Measurements from ENCODE around the gene ZNF839. TPM values are rescaled to one million over a fixed set of nuclear protein-coding genes. Genes with fewer than 3 reads are reported as not detected.

The ZNF839 gene
- total and polyA plus RNA-seq, 12 donors: 7.4 to 28.2 (median 14.5) TPM

GRCh38 chr14:102342238-102342637 lies 22.7 kb downstream of the ZNF839 start:
- TF ChIP-seq CTCF (IDR thresholded peaks at IDR 0.05) (no peak), POLR2A (IDR thresholded peaks at IDR 0.05) (no peak)
- Histone ChIP-seq H3K27ac (no peak overlapping the region), H3K27me3 (no peaks in the 10 kb centered on the region), H3K9me3 (replicated peaks in 1 of 3) (no peaks in the 10 kb centered on the region), H3K36me3 (replicated peaks in 1 of 2) (peaks cover 0 to 69% of the 10 kb centered on the region in 2 donors), H3K4me3 (no peak overlapping the region), H3K4me1 (replicated peaks in 1 of 2) (no peaks in the 10 kb centered on the region)
- intact Hi-C loops (cut with DNase I): no loop called here
- 90 to 93% (median 91%) methylated on average over 5 of the region's 5 CpGs for WGBS, 4 donors
- DNase-seq: no peak

- 88 to 96% (median 92%) methylated on average over 7 of the region's 7 CpGs for WGBS, 4 donors
- TF ChIP-seq POLR2A (IDR thresholded peaks at IDR 0.05) (no peak), CTCF (IDR thresholded peaks at IDR 0.05) (no peak)
- DNase-seq: no peak
- no peaks in the 10 kb centered on the region for H3K27me3 ChIP-seq
- H3K36me3 ChIP-seq (replicated peaks in 1 of 2): peaks cover 0 to 72% of the 10 kb centered on the region in 2 donors
- no peak overlapping the region for H3K27ac ChIP-seq
- intact Hi-C loops (cut with DNase I): no loop called here
- H3K4me1 ChIP-seq (replicated peaks in 1 of 2): no peaks in the 10 kb centered on the region
- no peak overlapping the region for H3K4me3 ChIP-seq
- no peaks in the 10 kb centered on the region for H3K9me3 ChIP-seq (replicated peaks in 1 of 3)
Measured at GRCh38 chr14:102344084-102344483, 24.5 kb downstream of the ZNF839 start.

DNA sequence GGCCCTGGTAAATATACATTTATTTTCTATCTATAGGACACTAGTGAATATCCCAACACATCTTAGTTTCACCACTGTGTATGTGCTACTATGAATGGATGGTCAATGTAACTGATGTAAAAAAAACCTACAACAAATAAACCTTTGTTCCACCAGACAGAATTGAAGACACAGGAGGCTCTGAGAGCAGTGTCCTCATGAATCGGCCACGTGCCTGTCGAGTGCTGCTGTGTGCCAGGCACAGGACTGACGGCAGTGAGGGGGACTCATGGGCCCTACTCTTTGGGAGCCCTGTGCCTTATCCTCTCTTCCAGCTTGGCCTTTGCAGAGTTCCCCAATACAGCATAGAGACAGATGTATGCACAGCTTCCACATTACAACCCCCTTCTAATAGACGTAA lies 24.9 kb downstream of the ZNF839 start:
- Histone ChIP-seq H3K27me3 (no peaks in the 10 kb centered on the region), H3K36me3 (replicated peaks in 1 of 2) (peaks cover 0 to 73% of the 10 kb centered on the region in 2 donors), H3K9me3 (replicated peaks in 1 of 3) (no peaks in the 10 kb centered on the region), H3K27ac (no peak overlapping the region), H3K4me1 (replicated peaks in 1 of 2) (no peaks in the 10 kb centered on the region), H3K4me3 (no peak overlapping the region)
- intact Hi-C loops (cut with DNase I): no loop called here
- DNase-seq: no peak
- 74 to 91% (median 88%) methylated on average over 5 of the region's 5 CpGs for WGBS, 4 donors
- TF ChIP-seq POLR2A (IDR thresholded peaks at IDR 0.05): no peak
- TF ChIP-seq CTCF (IDR thresholded peaks at IDR 0.05): no peak

DNA sequence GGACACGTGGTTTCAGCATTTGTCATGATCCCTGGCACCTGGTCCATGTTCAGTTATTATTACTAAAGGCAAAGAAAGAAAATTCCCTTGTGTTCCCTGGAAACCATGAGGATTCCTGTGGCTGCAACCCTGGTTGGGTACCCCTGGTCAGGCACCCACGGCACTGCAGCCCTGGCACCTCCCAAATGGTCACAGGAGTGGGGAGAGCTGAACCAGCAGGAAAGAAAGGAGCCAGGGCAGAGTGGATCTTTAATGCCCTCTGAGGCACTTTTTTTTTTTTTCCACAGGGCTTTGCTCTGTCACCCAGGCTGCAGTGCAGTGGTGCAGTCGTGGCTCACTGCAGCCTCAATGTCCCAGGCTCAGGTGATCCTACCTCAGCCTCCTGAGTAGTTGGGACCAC lies 25.7 kb downstream of the ZNF839 start:
- 67 to 82% (median 79%) methylated on average over 3 of the region's 3 CpGs for WGBS, 4 donors
- Histone ChIP-seq H3K27me3 (no peaks in the 10 kb centered on the region), H3K36me3 (replicated peaks in 1 of 2) (peaks cover 0 to 76% of the 10 kb centered on the region in 2 donors), H3K9me3 (replicated peaks in 1 of 3) (no peaks in the 10 kb centered on the region), H3K4me1 (replicated peaks in 1 of 2) (no peaks in the 10 kb centered on the region), H3K27ac (no peak overlapping the region), H3K4me3 (no peak overlapping the region)
- DNase-seq: no peak
- TF ChIP-seq CTCF (IDR thresholded peaks at IDR 0.05) (no peak), POLR2A (IDR thresholded peaks at IDR 0.05) (no peak)
- intact Hi-C loops (cut with DNase I): no loop called here

Measured in adrenal gland (tissue), 12 donors.